B cell (primary cell): ENCODE measurements around the gene JPH2.

ENCODE experiments used
- EZH2 ChIP-seq: IDR thresholded peaks from 2 replicates; pipeline ENCODE4 v1.6.1; 2012; ENCODE audit warnings: borderline replicate concordance, low read depth, mild to moderate bottlenecking, moderate library complexity, low read length; ENCODE audit not compliant: insufficient read depth, poor library complexity, severe bottlenecking
- TF ChIP-seq, protein P1 (sequence below): fragments of 200-600 bp; IDR thresholded peaks from one replicate; pipeline ENCODE4 v1.8.0; 2022; ENCODE audit warnings: antibody characterized with exemption, mild to moderate bottlenecking

DNA sequence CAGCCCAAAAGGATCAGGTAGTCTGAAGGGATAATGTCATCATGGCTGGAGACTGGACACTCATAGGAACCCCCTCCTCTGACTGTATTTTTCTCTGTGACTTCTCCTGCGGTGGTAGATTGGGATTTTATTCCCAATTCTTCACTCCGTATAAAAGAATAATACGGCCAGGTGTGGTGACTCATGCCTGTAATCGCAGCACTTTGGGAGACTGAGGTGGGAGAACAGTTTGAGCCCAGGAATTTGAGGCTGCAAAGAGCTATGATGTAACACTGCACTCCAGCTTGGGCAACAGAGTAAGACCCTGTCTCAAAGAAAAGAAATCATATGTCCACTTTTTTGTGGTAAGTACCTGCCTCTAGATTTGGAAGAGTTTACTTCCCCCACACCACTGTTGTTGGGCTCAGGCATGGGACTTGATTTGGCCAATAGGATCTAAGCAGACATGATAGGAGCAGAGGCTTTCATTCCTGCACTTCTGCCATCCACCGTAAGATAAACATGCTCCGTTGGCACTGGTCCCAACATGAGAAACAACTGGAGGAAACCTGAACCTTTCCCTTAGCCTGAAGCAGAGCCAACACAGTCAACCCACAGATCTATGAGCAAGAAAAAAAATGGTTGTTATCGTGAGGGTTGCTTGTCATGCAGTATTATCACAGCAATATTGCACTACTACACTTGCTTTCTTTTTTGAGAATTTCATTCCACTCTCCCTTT, 82.0 kb downstream of the JPH2 start:
- TF ChIP-seq, protein P1, sequence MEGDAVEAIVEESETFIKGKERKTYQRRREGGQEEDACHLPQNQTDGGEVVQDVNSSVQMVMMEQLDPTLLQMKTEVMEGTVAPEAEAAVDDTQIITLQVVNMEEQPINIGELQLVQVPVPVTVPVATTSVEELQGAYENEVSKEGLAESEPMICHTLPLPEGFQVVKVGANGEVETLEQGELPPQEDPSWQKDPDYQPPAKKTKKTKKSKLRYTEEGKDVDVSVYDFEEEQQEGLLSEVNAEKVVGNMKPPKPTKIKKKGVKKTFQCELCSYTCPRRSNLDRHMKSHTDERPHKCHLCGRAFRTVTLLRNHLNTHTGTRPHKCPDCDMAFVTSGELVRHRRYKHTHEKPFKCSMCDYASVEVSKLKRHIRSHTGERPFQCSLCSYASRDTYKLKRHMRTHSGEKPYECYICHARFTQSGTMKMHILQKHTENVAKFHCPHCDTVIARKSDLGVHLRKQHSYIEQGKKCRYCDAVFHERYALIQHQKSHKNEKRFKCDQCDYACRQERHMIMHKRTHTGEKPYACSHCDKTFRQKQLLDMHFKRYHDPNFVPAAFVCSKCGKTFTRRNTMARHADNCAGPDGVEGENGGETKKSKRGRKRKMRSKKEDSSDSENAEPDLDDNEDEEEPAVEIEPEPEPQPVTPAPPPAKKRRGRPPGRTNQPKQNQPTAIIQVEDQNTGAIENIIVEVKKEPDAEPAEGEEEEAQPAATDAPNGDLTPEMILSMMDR: no peak
- TF ChIP-seq EZH2: no peak
